Transverse colon (tissue), 3 donors: ENCODE measurements around the gene GSTP1.
"Not testable (repeated sequence)": the region's sequence is repeated elsewhere in the genome, so short reads cannot be mapped to it uniquely, and the experiment has no call there.

Experiments used
- CTCF ChIP-seq, 5 experiments: fragments of 200-600 bp in 3 of 5; fragments of 450-650 bp in 2 of 5; sonication (generic) in 3 of 5; IDR thresholded peaks; 1 replicate in 2 of 5; 2 replicates in 3 of 5; pipeline ENCODE4 v1.5.1; 2016 to 2017; ENCODE audit warnings: antibody characterized with exemption in 5 of 5, inconsistent platforms in 3 of 5, mild to moderate bottlenecking in 2 of 5, moderate library complexity in 1 of 5
- POLR2A ChIP-seq: fragments of 450-650 bp; IDR thresholded peaks from one replicate; pipeline ENCODE4 v1.6.1; 2016; ENCODE audit warnings: antibody characterized with exemption, mild to moderate bottlenecking, moderate library complexity

- TF ChIP-seq CTCF (IDR thresholded peaks at IDR 0.05); POLR2A: not testable (repeated sequence)
These were observed 42.7 kb downstream of the GSTP1 start for GRCh38 chr11:67626131-67626833.
